Trophoblast cell (in vitro differentiated cells and primary cell): ENCODE measurements around the gene RBFOX1.

Experiments
- DNase-seq, 2 donors: peaks; one replicate each; pipeline ENCODE4 v3.0.0-alpha.2; 2016
- H2AFZ ChIP-seq: 2 replicates; pipeline ENCODE4 v1.6.1; 2013; ENCODE audit warnings: low read length, moderate library complexity, mild to moderate bottlenecking; ENCODE audit not compliant: insufficient read depth, poor library complexity
- H2AK5ac ChIP-seq: 2 replicates; pipeline ENCODE4 v1.6.1; 2013; ENCODE audit warnings: mild to moderate bottlenecking, low read length
- H2BK120ac ChIP-seq: 2 replicates; pipeline ENCODE4 v1.6.1; 2013; ENCODE audit warnings: low read length, mild to moderate bottlenecking, moderate library complexity; ENCODE audit not compliant: insufficient read depth, poor library complexity
- H2BK12ac ChIP-seq: 2 replicates; pipeline ENCODE4 v1.6.1; 2013; ENCODE audit warnings: mild to moderate bottlenecking, low read length, moderate library complexity
- H2BK5ac ChIP-seq: 2 replicates; pipeline ENCODE4 v1.6.1; 2013; ENCODE audit warnings: low read length, low read depth, moderate library complexity, mild to moderate bottlenecking; ENCODE audit not compliant: poor library complexity
- H3K14ac ChIP-seq: 2 replicates; pipeline ENCODE4 v1.6.1; 2013; ENCODE audit warnings: mild to moderate bottlenecking, low read length
- H3K18ac ChIP-seq: 2 replicates; pipeline ENCODE4 v1.6.1; 2013; ENCODE audit warnings: mild to moderate bottlenecking, low read length
- H3K23ac ChIP-seq: 2 replicates; pipeline ENCODE4 v1.6.1; 2013; ENCODE audit warnings: low read length
- H3K27ac ChIP-seq: 2 replicates; pipeline ENCODE4 v1.5.1; 2013; ENCODE audit warnings: low read depth, mild to moderate bottlenecking, inconsistent platforms, low read length, moderate library complexity
- H3K27me3 ChIP-seq: 2 replicates; pipeline ENCODE4 v1.6.1; 2013; ENCODE audit warnings: inconsistent platforms, mild to moderate bottlenecking, low read length, moderate library complexity; ENCODE audit not compliant: insufficient read depth
- H3K36me3 ChIP-seq, 2 experiments: 1 replicate in 1 of 2; 2 replicates in 1 of 2; pipeline ENCODE4 v1.6.1; 2013; ENCODE audit warnings: low read length in 2 of 2, mild to moderate bottlenecking in 2 of 2, moderate library complexity in 1 of 2; ENCODE audit not compliant: insufficient read depth in 2 of 2, control insufficient read depth in 1 of 2
- H3K4ac ChIP-seq: 2 replicates; pipeline ENCODE4 v1.6.1; 2013; ENCODE audit warnings: low read depth, mild to moderate bottlenecking, low read length, moderate library complexity
- H3K4me1 ChIP-seq, 2 experiments: 1 replicate in 1 of 2; 2 replicates in 1 of 2; pipeline ENCODE4 v1.6.1; 2013; ENCODE audit warnings: low read length in 2 of 2, mild to moderate bottlenecking in 2 of 2, moderate library complexity in 1 of 2; ENCODE audit not compliant: insufficient read depth in 2 of 2, control insufficient read depth in 1 of 2
- H3K4me2 ChIP-seq: 2 replicates; pipeline ENCODE4 v1.6.1; 2013; ENCODE audit warnings: inconsistent platforms, mild to moderate bottlenecking, low read length, moderate library complexity
- H3K4me3 ChIP-seq: 2 replicates; pipeline ENCODE4 v1.5.1; 2013; ENCODE audit warnings: mild to moderate bottlenecking, low read depth, low read length, inconsistent platforms
- H3K79me1 ChIP-seq: one replicate; pipeline ENCODE4 v1.6.1; 2013; ENCODE audit warnings: low read length
- H3K79me2 ChIP-seq: 2 replicates; pipeline ENCODE4 v1.6.1; 2013; ENCODE audit warnings: low read length, mild to moderate bottlenecking; ENCODE audit not compliant: control insufficient read depth, insufficient read depth, poor library complexity
- H3K9ac ChIP-seq: 2 replicates; pipeline ENCODE4 v1.6.1; 2013; ENCODE audit warnings: mild to moderate bottlenecking, low read length
- H3K9me3 ChIP-seq: 2 replicates; pipeline ENCODE4 v1.6.1; 2013; ENCODE audit warnings: low read depth, mild to moderate bottlenecking, control low read depth, inconsistent platforms, low read length; ENCODE audit not compliant: insufficient read depth
- H4K12ac ChIP-seq: 2 replicates; pipeline ENCODE4 v1.6.1; 2013; ENCODE audit warnings: low read depth, mild to moderate bottlenecking, low read length, moderate library complexity
- H4K8ac ChIP-seq: 2 replicates; pipeline ENCODE4 v1.6.1; 2013; ENCODE audit warnings: low read depth, mild to moderate bottlenecking, low read length, moderate library complexity
- H4K91ac ChIP-seq: one replicate; pipeline ENCODE4 v1.6.1; 2013; ENCODE audit warnings: low read depth, mild to moderate bottlenecking, low read length, moderate library complexity
- WGBS: extraction: QIAGEN DNeasy Blood & Tissue Kit; methylation state at CpG from one replicate; pipeline ENCODE4 v1.1.7; 2013; ENCODE audit warnings: missing lambda C conversion rate; ENCODE audit not compliant: insufficient read length, insufficient coverage; ENCODE audit errors: extremely low coverage; 5-methylcytosine and 5-hydroxymethylcytosine counted together

RBFOX1 gene

GRCh38 chr16:7534749-7535148 lies 202.1 kb downstream of the RBFOX1 start:
- no CpG with 5 or more reads among the region's 7 CpGs for WGBS

GRCh38 chr16:7541026-7541425 lies 208.4 kb downstream of the RBFOX1 start:
- Histone ChIP-seq H3K27me3 (no peaks in the 10 kb centered on the region), H3K27ac (no peak overlapping the region), H4K12ac (no peak overlapping the region), H3K9ac (no peak overlapping the region), H2AK5ac (no peak overlapping the region), H3K4me1 (no peaks in the 10 kb centered on the region), H3K79me2 (no peaks in the 10 kb centered on the region), H3K4ac (no peak overlapping the region), H3K18ac (no peak overlapping the region), H4K8ac (no peak overlapping the region), H3K4me3 (no peak overlapping the region), H3K23ac (no peak overlapping the region), H4K91ac (no peak overlapping the region), H2AFZ (no peak overlapping the region), H2BK12ac (no peak overlapping the region), H3K4me2 (no peak overlapping the region), H3K36me3 (no peaks in the 10 kb centered on the region), H3K14ac (no peak overlapping the region), H3K9me3 (no peaks in the 10 kb centered on the region), H3K79me1 (no peaks in the 10 kb centered on the region), H2BK120ac (no peak overlapping the region), H2BK5ac (no peak overlapping the region)
- no peak for DNase-seq
- no CpG with 5 or more reads among the region's 3 CpGs for WGBS

More at GRCh38 chr16:7534749-7535148, 202.1 kb downstream of the RBFOX1 start:
- no peak overlapping the region for H3K18ac ChIP-seq
- no peak overlapping the region for H4K91ac ChIP-seq
- no peak overlapping the region for H3K27ac ChIP-seq
- H4K12ac ChIP-seq: no peak overlapping the region
- no peak overlapping the region for H2AK5ac ChIP-seq
- H3K79me1 ChIP-seq: no peaks in the 10 kb centered on the region
- H4K8ac ChIP-seq: no peak overlapping the region
- H2BK12ac ChIP-seq: no peak overlapping the region
- no peak overlapping the region for H3K4me2 ChIP-seq
- no peaks in the 10 kb centered on the region for H3K36me3 ChIP-seq
- no peak overlapping the region for H3K4ac ChIP-seq
- no peaks in the 10 kb centered on the region for H3K27me3 ChIP-seq
- H3K4me3 ChIP-seq: no peak overlapping the region
- no peaks in the 10 kb centered on the region for H3K9me3 ChIP-seq
- no peak overlapping the region for H3K23ac ChIP-seq
- DNase-seq: no peak
- H2AFZ ChIP-seq: no peak overlapping the region
- no peaks in the 10 kb centered on the region for H3K79me2 ChIP-seq
- no peak overlapping the region for H2BK5ac ChIP-seq
- no peak overlapping the region for H3K14ac ChIP-seq
- no peak overlapping the region for H2BK120ac ChIP-seq
- H3K4me1 ChIP-seq: no peaks in the 10 kb centered on the region
- H3K9ac ChIP-seq: no peak overlapping the region

- Histone ChIP-seq H3K23ac (no peak overlapping the region), H3K79me1 (no peaks in the 10 kb centered on the region), H2BK12ac (no peak overlapping the region), H3K4me3 (no peak overlapping the region), H3K4ac (no peak overlapping the region), H2AFZ (no peak overlapping the region), H2BK120ac (no peak overlapping the region), H3K27ac (no peak overlapping the region), H3K4me2 (no peak overlapping the region), H3K9ac (no peak overlapping the region), H3K18ac (no peak overlapping the region), H3K14ac (no peak overlapping the region), H4K12ac (no peak overlapping the region), H4K8ac (no peak overlapping the region), H2BK5ac (no peak overlapping the region), H3K79me2 (no peaks in the 10 kb centered on the region), H3K4me1 (no peaks in the 10 kb centered on the region), H2AK5ac (no peak overlapping the region), H4K91ac (no peak overlapping the region), H3K36me3 (no peaks in the 10 kb centered on the region), H3K9me3 (no peaks in the 10 kb centered on the region), H3K27me3 (no peaks in the 10 kb centered on the region)
- DNase-seq: no peak
- no CpG with 5 or more reads among the region's 9 CpGs for WGBS
These were observed 212.6 kb downstream of the RBFOX1 start for GRCh38 chr16:7545251-7545650.

- Histone ChIP-seq H2BK5ac (no peak overlapping the region), H3K18ac (no peak overlapping the region), H3K79me1 (no peaks in the 10 kb centered on the region), H3K27me3 (no peaks in the 10 kb centered on the region), H3K23ac (no peak overlapping the region), H3K4me3 (no peak overlapping the region), H3K9ac (no peak overlapping the region), H3K79me2 (no peaks in the 10 kb centered on the region), H4K8ac (no peak overlapping the region), H4K91ac (no peak overlapping the region), H3K27ac (no peak overlapping the region), H3K4me1 (no peaks in the 10 kb centered on the region), H3K14ac (no peak overlapping the region), H3K4me2 (no peak overlapping the region), H3K9me3 (no peaks in the 10 kb centered on the region), H3K36me3 (no peaks in the 10 kb centered on the region), H2BK12ac (no peak overlapping the region), H2AK5ac (no peak overlapping the region), H3K4ac (no peak overlapping the region), H4K12ac (no peak overlapping the region), H2AFZ (no peak overlapping the region), H2BK120ac (no peak overlapping the region)
- WGBS: no CpG with 5 or more reads among the region's 4 CpGs
- DNase-seq: no peak
These were observed 214.3 kb downstream of the RBFOX1 start for GRCh38 chr16:7546948-7547347.
